Activated naive CD4-positive, alpha-beta T cell treated with anti-CD3 and anti-CD28 coated beads for 36 hours (primary cell): ENCODE results near the gene GID4. TPM values are rescaled to one million over a fixed set of nuclear protein-coding genes. Genes with fewer than 3 reads are reported as not detected.

Experiments used
- CTCF ChIA-PET: fragments of 350-600 bp; sonication (Branson Sonifier 250); formaldehyde crosslinking; loops from one replicate; lab custom pipeline; 2021; ENCODE audit warnings: antibody characterized with exemption; lab: Charles Lee
- DNase-seq: peaks from one replicate; pipeline ENCODE4 v3.0.0-alpha.2; 2020
- H3K27ac Mint-ChIP-seq: one replicate; pipeline ENCODE4 v1.8.0; 2021; ENCODE audit warnings: mild to moderate bottlenecking, mixed read lengths
- H3K27me3 Mint-ChIP-seq: one replicate; pipeline ENCODE4 v1.8.0; 2021; ENCODE audit warnings: low read depth, mixed read lengths
- H3K36me3 Mint-ChIP-seq: one replicate; pipeline ENCODE4 v1.8.0; 2021; ENCODE audit warnings: low read depth, mixed read lengths
- H3K4me1 Mint-ChIP-seq: one replicate; pipeline ENCODE4 v1.8.0; 2021; ENCODE audit warnings: low read depth, mixed read lengths
- H3K4me3 Mint-ChIP-seq: one replicate; pipeline ENCODE4 v1.8.0; 2021; ENCODE audit warnings: mild to moderate bottlenecking, moderate library complexity, mixed read lengths
- H3K9me3 Mint-ChIP-seq: one replicate; pipeline ENCODE4 v1.8.0; 2021; ENCODE audit warnings: mixed read lengths
- intact Hi-C: fragments of 100-400 bp; cut with micrococcal nuclease; formaldehyde crosslinking; loops from one replicate; pipeline ENCODE4 v1.15.1; 2023
- total RNA-seq, 2 experiments: library from RNA; stranded (reverse); gene quantifications; one replicate each; pipeline ENCODE4 v1.2.3, GENCODE V29; 2021

The GID4 gene
- total RNA-seq, 2 experiments from 2014 or later = 5.2 to 6.0 TPM

GRCh38 chr17:18110636-18111145 lies 71.5 kb downstream of the GID4 start:
- Mint-ChIP-seq H3K27me3 (no peaks in the 10 kb centered on the region), H3K27ac (no peak overlapping the region), H3K36me3 (peaks cover 4% of the 10 kb centered on the region), H3K9me3 (no peaks in the 10 kb centered on the region), H3K4me3 (no peak overlapping the region), H3K4me1 (no peaks in the 10 kb centered on the region)
- CTCF ChIA-PET = interaction anchor here (1.1 to 1.7 kb wide), 2 partner anchors 13 to 31 kb away, joined by 3 to 5 read pairs; no protein-coding TSS in a partner anchor
- no peak for DNase-seq
- intact Hi-C loops = no loop called here

- Mint-ChIP-seq H3K36me3 (peaks cover 4% of the 10 kb centered on the region), H3K4me3 (no peak overlapping the region), H3K9me3 (no peaks in the 10 kb centered on the region), H3K27me3 (no peaks in the 10 kb centered on the region), H3K27ac (no peak overlapping the region), H3K4me1 (no peaks in the 10 kb centered on the region)
- no peak for DNase-seq
- intact Hi-C loops = no loop called here
- CTCF ChIA-PET = interaction anchor here (1.1 to 1.7 kb wide), 2 partner anchors 13 to 30 kb away, joined by 3 to 5 read pairs; no protein-coding TSS in a partner anchor
Measured at GRCh38 chr17:18111330-18111971, 72.2 kb downstream of the GID4 start.

- Mint-ChIP-seq H3K4me1 (no peaks in the 10 kb centered on the region), H3K36me3 (no peaks in the 10 kb centered on the region), H3K4me3 (no peak overlapping the region), H3K9me3 (peaks cover 3% of the 10 kb centered on the region), H3K27ac (no peak overlapping the region), H3K27me3 (no peaks in the 10 kb centered on the region)
- CTCF ChIA-PET = no interaction called here
- intact Hi-C loops = no loop called here
- DNase-seq = no peak
Measured at GRCh38 chr17:18115517-18115916, 76.3 kb downstream of the GID4 start.

GRCh38 chr17:18116078-18116477 lies 76.9 kb downstream of the GID4 start:
- no peak for DNase-seq
- Mint-ChIP-seq H3K4me1 (no peaks in the 10 kb centered on the region), H3K4me3 (no peak overlapping the region), H3K36me3 (no peaks in the 10 kb centered on the region), H3K27me3 (no peaks in the 10 kb centered on the region), H3K27ac (no peak overlapping the region), H3K9me3 (peaks cover 3% of the 10 kb centered on the region)
- CTCF ChIA-PET = no interaction called here
- intact Hi-C loops = no loop called here

GRCh38 chr17:18117533-18117932 lies 78.3 kb downstream of the GID4 start:
- no peaks in the 10 kb centered on the region for H3K4me1 Mint-ChIP-seq
- H3K27me3 Mint-ChIP-seq = no peaks in the 10 kb centered on the region
- H3K9me3 Mint-ChIP-seq = peaks cover 3% of the 10 kb centered on the region
- intact Hi-C loops = no loop called here
- H3K36me3 Mint-ChIP-seq = no peaks in the 10 kb centered on the region
- DNase-seq = no peak
- no peak overlapping the region for H3K27ac Mint-ChIP-seq
- CTCF ChIA-PET = interaction anchor here (0.5 kb wide), 1 partner anchor 191 kb away, joined by 3 read pairs; no protein-coding TSS in a partner anchor
- H3K4me3 Mint-ChIP-seq = no peak overlapping the region

Other genes with a start within 250 kb of the GID4 start
- gene SREBF1, start 202.4 kb upstream of the GID4 start, total RNA-seq = 10 to 100 TPM; 79.3 to 84.9 TPM
- 1 to 10 TPM; 9.8 to 9.9 TPM for gene TOM1L2, start 67.0 kb upstream of the GID4 start, total RNA-seq
- under 1 TPM; 0.40 to 0.64 TPM for gene DRC3, start 66.5 kb upstream of the GID4 start, total RNA-seq
- 10 to 100 TPM; 24.7 to 25.7 TPM for gene ATPAF2, start 240 bp upstream of the GID4 start, total RNA-seq
- 10 to 100 TPM; 38.4 to 38.7 TPM for gene DRG2, start 48.5 kb downstream of the GID4 start, total RNA-seq
- gene MYO15A, start 69.3 kb downstream of the GID4 start, total RNA-seq = under 1 TPM; 0.31 to 0.40 TPM
- gene ALKBH5, start 144.4 kb downstream of the GID4 start, total RNA-seq = 10 to 100 TPM; 83.4 to 86.7 TPM
- gene LLGL1, start 186.2 kb downstream of the GID4 start, total RNA-seq = 10 to 100 TPM; 14.8 to 15.0 TPM
- gene FLII, start 219.3 kb downstream of the GID4 start, total RNA-seq = 100 to 1,000 TPM; 326 to 328 TPM
- 1 to 10 TPM; 6.0 to 7.1 TPM for gene MIEF2, start 221.3 kb downstream of the GID4 start, total RNA-seq